ENCODE measurements around the gene TRMT44. TPM values are rescaled to one million over a fixed set of nuclear protein-coding genes. Genes with fewer than 3 reads are reported as not detected.

The TRMT44 gene
- total and polyA plus RNA-seq, 2 donors (not counting 1 experiment from before 2014, with no cell fraction given), result 13.3 to 37.4 TPM

DNA sequence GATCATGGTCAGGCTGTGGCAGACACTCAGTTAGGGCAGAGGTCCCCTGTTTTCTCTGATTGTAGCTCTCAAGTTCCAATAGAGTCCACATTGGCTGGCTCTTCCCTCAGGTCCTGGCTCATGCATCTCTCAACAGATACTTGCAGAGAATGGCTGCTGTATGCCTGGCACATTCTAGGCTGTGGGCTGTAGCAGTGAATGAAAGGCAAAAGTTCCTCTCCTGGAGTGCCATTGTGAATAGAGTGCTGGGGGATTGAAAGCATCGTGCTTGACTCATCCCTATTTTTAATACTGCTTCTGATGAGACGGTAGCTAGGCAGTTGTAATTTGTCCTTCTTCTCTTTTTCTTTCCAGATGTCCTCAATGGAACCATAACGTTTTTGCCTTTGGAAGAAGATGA, 5.5 kb downstream of the TRMT44 start:
- H3K27me3 Mint-ChIP-seq, result no peaks in the 10 kb centered on the region
- Histone ChIP-seq H3K9me3 (ENCODE audit: control extremely low read depth in 1 of 3, control insufficient read depth in 2 of 3, insufficient read depth in 1 of 3, low read length in 2 of 3) (no peaks in the 10 kb centered on the region), H3K4me1 (ENCODE audit: control insufficient read depth in 2 of 2, insufficient read depth in 2 of 2, low read length in 2 of 2) (peaks cover 15% of the 10 kb centered on the region in 2 donors), H2AFZ (ENCODE audit: insufficient read depth, low read depth, low read length, poor library complexity, severe bottlenecking) (no peak overlapping the region), H3K4me3 (ENCODE audit: control extremely low read depth in 1 of 5, extremely low read depth in 1 of 5, insufficient read depth in 1 of 5, low read depth in 2 of 5, low read length in 4 of 5) (no peak overlapping the region), H3K27me3 (replicated peaks in 1 of 4; ENCODE audit: control extremely low read depth in 1 of 4, control insufficient read depth in 3 of 4, insufficient read depth in 4 of 4, low read length in 3 of 4) (no peaks in the 10 kb centered on the region), H3K36me3 (replicated peaks in 1 of 2; ENCODE audit: control extremely low read depth in 1 of 2, control insufficient read depth in 1 of 2, extremely low read depth in 1 of 2, insufficient read depth in 2 of 2, low read length in 1 of 2) (peaks cover 2 to 28% of the 10 kb centered on the region in 2 experiments), H3K79me2 (ENCODE audit: control insufficient read depth, insufficient read depth, low read length) (peaks cover 66% of the 10 kb centered on the region), H3K4me2 (replicated peaks; ENCODE audit: low read depth, low read length, poor library complexity, severe bottlenecking) (no peak overlapping the region), H3K9ac (ENCODE audit: low read length) (no peak overlapping the region), H3K27ac (ENCODE audit: low read length in 2 of 2) (no peak overlapping the region), H4K20me1 (ENCODE audit: control insufficient read depth, insufficient read depth, low read length, poor library complexity, severe bottlenecking) (peaks cover 19% of the 10 kb centered on the region)
- ATAC-seq (ENCODE audit: low read depth), result no peak
- ChIA-PET CTCF (no interaction called here), POLR2A (interaction anchor here (0.6 kb wide), 1 partner anchor 283 kb away, joined by 9 read pairs; no protein-coding TSS in a partner anchor)
- peaks cover 27% of the 10 kb centered on the region for H3K4me1 Mint-ChIP-seq
- H3K27ac Mint-ChIP-seq, result no peak overlapping the region
- 80% methylated on average over 1 of the region's 3 CpGs for WGBS (ENCODE audit: insufficient coverage)
- no peak overlapping the region for H3K4me3 Mint-ChIP-seq
- TF ChIP-seq EZH2 (IDR thresholded peaks at IDR 0.05; ENCODE audit: borderline replicate concordance, insufficient read depth, low read depth, low read length, poor library complexity, severe bottlenecking), result no peak
- TF ChIP-seq CTCF (IDR thresholded peaks at IDR 0.05), result no peak
- no peaks in the 10 kb centered on the region for H3K9me3 Mint-ChIP-seq (ENCODE audit: insufficient read depth)
- intact Hi-C loops (cut with micrococcal nuclease), result no loop called here
- DNase-seq, result no peak

DNA sequence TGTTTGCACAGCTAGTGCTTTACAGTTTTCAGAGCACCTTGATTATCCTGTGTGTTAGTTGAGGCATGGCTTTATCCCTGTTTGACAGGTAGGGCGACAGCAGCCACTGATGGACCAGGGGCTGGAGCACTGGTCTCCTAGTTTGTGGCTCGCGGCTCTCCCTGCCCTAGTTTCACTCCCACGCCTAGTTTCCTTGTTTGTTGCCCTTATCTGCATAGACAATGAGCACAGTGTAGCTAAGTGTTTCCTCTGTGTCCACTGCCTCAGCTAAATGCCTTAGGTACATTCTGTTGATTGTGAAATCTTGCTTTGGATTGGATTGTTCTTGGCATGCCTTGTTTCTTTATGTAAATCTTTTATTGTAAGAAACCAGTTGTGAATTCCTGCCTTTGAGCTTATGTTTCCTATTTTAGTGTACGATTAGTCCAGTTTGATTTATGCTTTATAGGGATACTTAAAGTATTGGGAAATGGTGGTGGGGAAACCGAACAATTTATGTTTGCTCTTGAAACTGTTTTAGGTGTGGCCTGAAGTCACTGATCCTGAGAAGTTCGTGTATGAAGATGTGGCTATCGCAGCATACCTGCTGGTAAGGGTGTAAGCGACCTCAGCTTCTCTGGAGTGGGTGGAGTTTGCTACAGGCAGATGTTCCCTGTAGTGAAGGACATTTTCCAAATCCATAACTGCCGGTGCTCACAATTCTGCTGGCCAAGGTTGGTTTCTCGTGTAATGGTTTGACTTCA, 11.0 kb downstream of the TRMT44 start:
- no peak overlapping the region for H3K27ac Mint-ChIP-seq

More for the DNA sequence above, 11.0 kb downstream of the TRMT44 start:
- Histone ChIP-seq H4K20me1 (ENCODE audit: control insufficient read depth, insufficient read depth, low read length, poor library complexity, severe bottlenecking) (no peaks in the 10 kb centered on the region), H2AFZ (ENCODE audit: insufficient read depth, low read depth, low read length, poor library complexity, severe bottlenecking) (no peak overlapping the region), H3K27me3 (replicated peaks in 1 of 4; ENCODE audit: control extremely low read depth in 1 of 4, control insufficient read depth in 3 of 4, insufficient read depth in 4 of 4, low read length in 3 of 4) (no peaks in the 10 kb centered on the region), H3K79me2 (ENCODE audit: control insufficient read depth, insufficient read depth, low read length) (peaks cover 19% of the 10 kb centered on the region), H3K4me2 (replicated peaks; ENCODE audit: low read depth, low read length, poor library complexity, severe bottlenecking) (no peak overlapping the region), H3K9me3 (ENCODE audit: control extremely low read depth in 1 of 3, control insufficient read depth in 2 of 3, insufficient read depth in 1 of 3, low read length in 2 of 3) (no peaks in the 10 kb centered on the region), H3K36me3 (replicated peaks in 1 of 2; ENCODE audit: control extremely low read depth in 1 of 2, control insufficient read depth in 1 of 2, extremely low read depth in 1 of 2, insufficient read depth in 2 of 2, low read length in 1 of 2) (peaks cover 2 to 75% of the 10 kb centered on the region in 2 experiments), H3K4me1 (ENCODE audit: control insufficient read depth in 2 of 2, insufficient read depth in 2 of 2, low read length in 2 of 2) (no peaks in the 10 kb centered on the region), H3K4me3 (ENCODE audit: control extremely low read depth in 1 of 5, extremely low read depth in 1 of 5, insufficient read depth in 1 of 5, low read depth in 2 of 5, low read length in 4 of 5) (no peak overlapping the region), H3K9ac (ENCODE audit: low read length) (no peak overlapping the region), H3K27ac (ENCODE audit: low read length in 2 of 2) (no peak overlapping the region)
- CTCF ChIA-PET, result no interaction called here
- POLR2A ChIA-PET, result no interaction called here
- Mint-ChIP-seq H3K27me3 (no peaks in the 10 kb centered on the region), H3K4me3 (no peak overlapping the region), H3K9me3 (ENCODE audit: insufficient read depth) (no peaks in the 10 kb centered on the region), H3K4me1 (no peaks in the 10 kb centered on the region)
- ATAC-seq (ENCODE audit: low read depth) (no peak), DNase-seq (no peak)
- TF ChIP-seq CTCF (IDR thresholded peaks at IDR 0.05) (no peak), EZH2 (IDR thresholded peaks at IDR 0.05; ENCODE audit: borderline replicate concordance, insufficient read depth, low read depth, low read length, poor library complexity, severe bottlenecking) (no peak)
- intact Hi-C loops (cut with micrococcal nuclease), result no loop called here
- WGBS (ENCODE audit: insufficient coverage), result over 99% methylated on average over 11 of the region's 11 CpGs
